Endothelial cell of umbilical vein (primary cell): ENCODE data around the gene CACNB4.

ENCODE experiments used
- EZH2 ChIP-seq: IDR thresholded peaks from 2 replicates; pipeline ENCODE4 v1.6.1; 2012; ENCODE audit warnings: borderline replicate concordance, low read depth, mild to moderate bottlenecking, moderate library complexity, low read length, inconsistent platforms; ENCODE audit not compliant: severe bottlenecking
- POLR2A ChIP-seq: IDR thresholded peaks from 2 replicates; pipeline ENCODE4 v1.6.1; 2012; ENCODE audit warnings: low read depth, mild to moderate bottlenecking, control low read depth, low read length
- POLR2AphosphoS5 ChIP-seq: IDR thresholded peaks from 2 replicates; pipeline ENCODE4 v1.6.1; 2012; ENCODE audit warnings: low read depth, mild to moderate bottlenecking, control low read depth, low read length, moderate library complexity; ENCODE audit not compliant: insufficient read depth

DNA sequence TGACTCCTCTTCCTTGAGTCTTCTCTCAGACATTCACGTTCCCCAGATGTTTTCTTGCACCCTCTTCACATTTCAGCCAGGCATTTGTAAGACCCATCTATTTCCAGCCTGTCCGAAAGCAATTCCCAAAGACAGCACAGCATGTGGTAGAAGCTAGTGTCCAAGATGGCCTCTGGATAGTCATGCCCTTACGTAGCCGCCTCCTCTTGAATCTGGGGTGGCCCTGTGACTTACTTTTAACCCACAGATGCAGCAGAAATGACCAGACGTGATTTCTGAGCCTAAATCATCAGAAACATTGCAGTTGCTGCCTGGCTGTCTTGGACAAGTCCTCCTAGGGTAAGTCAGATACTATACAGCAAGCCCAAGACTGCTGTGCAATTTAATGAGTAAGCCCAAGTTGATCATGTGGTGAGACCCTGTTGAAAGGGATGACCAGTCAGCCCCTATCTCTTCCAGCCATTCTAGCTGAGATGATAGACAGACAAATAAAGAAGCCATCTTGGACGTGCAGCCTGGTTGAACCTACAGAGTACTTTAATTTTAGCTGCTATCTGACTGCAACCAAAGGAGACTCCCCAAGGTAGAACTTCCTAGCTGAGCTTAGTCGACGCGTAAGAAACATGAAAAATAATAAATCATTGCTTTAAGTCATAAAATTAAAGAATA lies 282.9 kb downstream of the CACNB4 start:
- TF ChIP-seq POLR2A (no peak), POLR2AphosphoS5 (no peak), EZH2 (no peak)
